HUES64 (cell line): ENCODE results near the gene FAS. TPM values are rescaled to one million over a fixed set of nuclear protein-coding genes. Genes with fewer than 3 reads are reported as not detected.
A peak's percentile ranks its signal among the peaks of the same experiment; 100 is the strongest.

Experiments
- H3K27ac ChIP-seq: 2 replicates; pipeline ENCODE4 v1.7.0; 2013; ENCODE audit warnings: low read depth, low read length, inconsistent platforms
- H3K27me3 ChIP-seq: 2 replicates; pipeline ENCODE4 v1.6.1; 2013; ENCODE audit warnings: mild to moderate bottlenecking, low read length; ENCODE audit not compliant: insufficient read depth
- H3K36me3 ChIP-seq: 2 replicates; pipeline ENCODE4 v1.6.1; 2013; ENCODE audit warnings: mild to moderate bottlenecking, low read length; ENCODE audit not compliant: insufficient read depth
- H3K4me1 ChIP-seq: 2 replicates; pipeline ENCODE4 v1.6.1; 2013; ENCODE audit warnings: mild to moderate bottlenecking, low read length, moderate library complexity; ENCODE audit not compliant: insufficient read depth
- H3K4me3 ChIP-seq: 2 replicates; pipeline ENCODE4 v1.5.1; 2013; ENCODE audit warnings: mild to moderate bottlenecking, low read length, moderate library complexity
- H3K9ac ChIP-seq: 2 replicates; pipeline ENCODE4 v1.6.1; 2013; ENCODE audit warnings: mild to moderate bottlenecking, low read depth, low read length
- H3K9me3 ChIP-seq: 2 replicates; pipeline ENCODE4 v1.6.1; 2013; ENCODE audit warnings: low read depth, low read length; ENCODE audit not compliant: insufficient read depth
- WGBS: fragments of 150-250, 120-280 bp; methylation state at CpG from one replicate; pipeline ENCODE4 v1.1.7; 2013; ENCODE audit warnings: missing lambda C conversion rate; 5-methylcytosine and 5-hydroxymethylcytosine counted together
- polyA plus RNA-seq, 2 experiments: library from polyadenylated mRNA; stranded (reverse); fragments of 50-300 nt; gene quantifications; one replicate each; pipeline ENCODE4 v1.2.3, GENCODE V29; 2013

Gene FAS
- polyA plus RNA-seq (2013, experiment 1 of 2): 5.0 TPM
- polyA plus RNA-seq (2013, experiment 2 of 2): 4.3 TPM

GRCh38 chr10:88990384-88991160, at the start of gene FAS:
Gene FAS (plus strand): TSS chr10:88990798. CDS start chr10:88990877, 79 bp downstream.
- peak within 1 kb of the TSS; percentile 81 for H3K4me3 ChIP-seq
- H3K4me1 ChIP-seq: peaks cover 28% of the 10 kb centered on the region
- peak within 1 kb of the TSS; percentile 56 for H3K27ac ChIP-seq
- no peaks in the 10 kb centered on the region for H3K36me3 ChIP-seq
- H3K9ac ChIP-seq: peak within 1 kb of the TSS; percentile 67
- H3K27me3 ChIP-seq: peaks cover 36% of the 10 kb centered on the region
- WGBS: under 1% methylated on average over 51 of the region's 51 CpGs
- no peaks in the 10 kb centered on the region for H3K9me3 ChIP-seq

GRCh38 chr10:88941026-88941425, 49.6 kb upstream of the FAS start:
- Histone ChIP-seq H3K4me1 (no peaks in the 10 kb centered on the region), H3K9ac (no peak overlapping the region), H3K36me3 (no peaks in the 10 kb centered on the region), H3K9me3 (no peaks in the 10 kb centered on the region), H3K27ac (no peak overlapping the region), H3K27me3 (no peaks in the 10 kb centered on the region), H3K4me3 (no peak overlapping the region)
- 87% methylated on average over 6 of the region's 6 CpGs for WGBS

GRCh38 chr10:88943778-88944177, 46.8 kb upstream of the FAS start:
- WGBS: 87% methylated on average over 3 of the region's 3 CpGs
- no peak overlapping the region for H3K27ac ChIP-seq
- H3K4me3 ChIP-seq: no peak overlapping the region
- no peak overlapping the region for H3K9ac ChIP-seq
- no peaks in the 10 kb centered on the region for H3K36me3 ChIP-seq
- no peaks in the 10 kb centered on the region for H3K27me3 ChIP-seq
- no peaks in the 10 kb centered on the region for H3K9me3 ChIP-seq
- H3K4me1 ChIP-seq: no peaks in the 10 kb centered on the region

DNA sequence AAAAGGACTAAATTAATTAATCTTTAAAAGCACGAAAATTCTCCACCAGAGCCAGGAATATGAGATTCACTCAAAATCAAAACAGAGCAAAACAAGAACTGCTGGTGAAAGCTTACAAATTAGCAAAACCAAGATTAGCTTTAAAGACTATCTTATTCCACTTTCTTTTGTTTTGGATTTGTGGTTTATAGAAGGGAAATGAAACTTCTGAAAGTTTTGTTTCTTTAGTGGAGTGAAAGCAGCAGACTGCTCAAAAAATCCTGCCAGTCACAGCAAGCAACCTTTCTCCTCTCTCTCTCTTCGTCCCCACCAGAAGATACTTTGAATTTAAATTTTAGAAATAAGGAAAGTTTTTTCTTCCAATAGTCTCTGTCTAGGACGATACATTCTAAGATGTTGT, 45.8 kb upstream of the FAS start:
- Histone ChIP-seq H3K27me3 (no peaks in the 10 kb centered on the region), H3K27ac (no peak overlapping the region), H3K9me3 (no peaks in the 10 kb centered on the region), H3K36me3 (no peaks in the 10 kb centered on the region), H3K4me3 (no peak overlapping the region), H3K9ac (no peak overlapping the region), H3K4me1 (no peaks in the 10 kb centered on the region)
- WGBS: 89% methylated on average over 1 of the region's 3 CpGs

DNA sequence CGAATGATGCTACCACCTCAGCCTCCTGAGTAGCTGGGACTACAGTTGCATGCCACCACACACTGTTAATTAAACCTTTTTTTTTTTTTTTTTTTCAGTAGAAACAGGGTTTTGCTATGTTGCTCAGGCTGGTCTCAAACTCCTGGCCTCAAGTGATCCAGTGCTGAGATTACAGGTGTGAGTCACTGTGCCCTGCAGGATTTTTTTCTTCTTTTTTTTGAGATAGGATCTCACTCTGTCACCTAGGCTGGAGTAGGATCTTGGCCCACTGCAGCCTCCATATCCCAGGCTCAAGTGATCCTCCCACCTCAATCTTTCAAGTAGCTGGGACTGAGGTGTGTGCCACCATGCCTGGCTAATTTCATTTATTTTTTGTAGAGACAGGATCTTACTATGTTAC, 44.4 kb upstream of the FAS start:
- Histone ChIP-seq H3K4me3 (no peak overlapping the region), H3K9ac (no peak overlapping the region), H3K36me3 (no peaks in the 10 kb centered on the region), H3K27ac (no peak overlapping the region), H3K9me3 (no peaks in the 10 kb centered on the region), H3K4me1 (peaks cover 2% of the 10 kb centered on the region; the same call in 1 of the 2 replicates), H3K27me3 (no peaks in the 10 kb centered on the region)
- 100% methylated on average over 1 of the region's 1 CpG for WGBS

GRCh38 chr10:88946965-88947590, 43.5 kb upstream of the FAS start:
- 91% methylated on average over 4 of the region's 6 CpGs for WGBS
- peaks cover 10% of the 10 kb centered on the region; the same call in 1 of the 2 replicates for H3K4me1 ChIP-seq
- no peaks in the 10 kb centered on the region for H3K36me3 ChIP-seq
- no peaks in the 10 kb centered on the region for H3K27me3 ChIP-seq
- no peak overlapping the region for H3K9ac ChIP-seq
- no peak overlapping the region for H3K4me3 ChIP-seq
- H3K9me3 ChIP-seq: no peaks in the 10 kb centered on the region
- no peak overlapping the region for H3K27ac ChIP-seq

GRCh38 chr10:88949051-88949450, 41.5 kb upstream of the FAS start:
- Histone ChIP-seq H3K4me1 (peaks cover 10% of the 10 kb centered on the region; the same call in 1 of the 2 replicates), H3K27ac (no peak overlapping the region), H3K9me3 (no peaks in the 10 kb centered on the region), H3K36me3 (no peaks in the 10 kb centered on the region), H3K27me3 (no peaks in the 10 kb centered on the region), H3K9ac (no peak overlapping the region), H3K4me3 (no peak overlapping the region)
- 96% methylated on average over 2 of the region's 2 CpGs for WGBS

DNA sequence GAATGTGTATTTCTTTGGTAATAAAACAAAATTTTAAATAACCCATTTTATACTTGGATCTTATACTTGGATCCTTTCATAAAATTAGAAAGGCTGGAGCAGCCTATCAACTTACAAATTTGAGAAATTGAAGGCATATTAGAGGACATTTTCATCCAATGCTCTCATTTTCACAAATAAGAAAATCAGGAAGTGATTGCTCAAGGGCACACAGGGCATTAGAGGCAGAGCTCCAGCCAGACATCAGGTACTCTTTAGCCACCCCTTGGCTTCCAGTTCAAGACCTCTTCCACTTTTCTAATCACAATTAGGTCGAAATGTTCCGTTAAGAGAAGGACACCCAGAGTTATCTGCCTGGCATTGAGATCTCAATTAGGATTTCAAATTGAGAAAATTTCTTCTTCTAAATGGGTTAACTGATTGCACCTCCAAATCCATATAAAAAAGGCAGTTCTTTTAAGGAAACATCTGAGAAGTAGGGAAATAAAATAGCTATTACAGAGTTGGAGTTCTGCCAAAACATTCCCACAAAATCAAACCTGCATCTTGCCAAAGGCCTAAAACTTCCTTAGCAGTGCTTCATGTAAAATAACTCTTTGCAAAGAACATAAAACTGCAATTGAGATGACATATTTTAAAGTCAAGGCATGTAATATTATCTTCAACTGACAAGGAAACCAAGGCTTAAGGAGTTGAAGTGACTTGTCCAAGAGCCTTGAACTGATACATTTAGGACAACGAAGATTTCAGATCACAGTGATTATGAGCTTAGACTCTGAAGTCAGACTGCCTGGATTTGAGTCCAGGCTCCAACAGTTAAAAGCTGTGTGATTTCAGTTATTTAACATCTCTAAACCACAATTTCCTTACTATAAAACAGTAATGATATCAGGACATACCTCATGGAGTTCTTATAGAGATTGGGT, 40.4 kb upstream of the FAS start:
- Histone ChIP-seq H3K36me3 (no peaks in the 10 kb centered on the region), H3K27me3 (no peaks in the 10 kb centered on the region), H3K4me1 (peaks cover 10% of the 10 kb centered on the region; the same call in 1 of the 2 replicates), H3K27ac (no peak overlapping the region), H3K9ac (no peak overlapping the region), H3K9me3 (no peaks in the 10 kb centered on the region), H3K4me3 (no peak overlapping the region)
- WGBS: 93% methylated on average over 3 of the region's 3 CpGs

GRCh38 chr10:88952647-88953111, 37.9 kb upstream of the FAS start, which contains the start of gene ACTA2:
Gene ACTA2 (minus strand): TSS chr10:88952773. CDS start chr10:88948930, 3,843 bp downstream.
- WGBS: 89% methylated on average over 8 of the region's 8 CpGs
- Histone ChIP-seq H3K27me3 (no peaks in the 10 kb centered on the region), H3K4me1 (peaks cover 10% of the 10 kb centered on the region; the same call in 1 of the 2 replicates), H3K9ac (no peak within 1 kb of the TSS; the same call in 1 of the 2 replicates), H3K9me3 (no peaks in the 10 kb centered on the region), H3K27ac (no peak within 1 kb of the TSS), H3K36me3 (no peaks in the 10 kb centered on the region), H3K4me3 (peak within 1 kb of the TSS; percentile 1; the same call in 1 of the 2 replicates)

GRCh38 chr10:88953662-88954061, 36.9 kb upstream of the FAS start:
- peaks cover 10% of the 10 kb centered on the region; the same call in 1 of the 2 replicates for H3K4me1 ChIP-seq
- H3K4me3 ChIP-seq: no peak overlapping the region
- no peaks in the 10 kb centered on the region for H3K27me3 ChIP-seq
- WGBS: 82% methylated on average over 4 of the region's 5 CpGs
- H3K9me3 ChIP-seq: no peaks in the 10 kb centered on the region
- no peak overlapping the region for H3K27ac ChIP-seq
- no peaks in the 10 kb centered on the region for H3K36me3 ChIP-seq
- no peak overlapping the region for H3K9ac ChIP-seq
